Measurements from ENCODE around the gene INIP. TPM values are rescaled to one million over a fixed set of nuclear protein-coding genes. Genes with fewer than 3 reads are reported as not detected.
A peak's percentile ranks its signal among the peaks of the same experiment; 100 is the strongest.

The INIP gene
- total and polyA plus RNA-seq, 9 of the 15 experiments (the other 6 are each of a cell fraction or from before 2014, with no cell fraction given), result 11.9 to 87.9 (median 37.3) TPM

GRCh38 chr9:112750016-112750763, 32.3 kb upstream of the INIP start, which contains the start of gene SNX30 (continued):
- TF ChIP-seq THRA (IDR thresholded peaks at IDR 0.05), result no peak
- no peak for TF ChIP-seq ATF4 (CRISPR knock-in tag; IDR thresholded peaks at IDR 0.05)
- TF ChIP-seq E2F5 (CRISPR knock-in tag; IDR thresholded peaks at IDR 0.05), result 0 out of 2 replicates have a peak, but pooled peaks have one; percentile 51
- TF ChIP-seq ZBTB40 (IDR thresholded peaks at IDR 0.05), result peak; percentile 79
- TF ChIP-seq ZBTB40 (CRISPR knock-in tag; IDR thresholded peaks at IDR 0.05), result no peak
- TF ChIP-seq CBFA2T2 (conservative IDR thresholded peaks at IDR 0.05), result no peak; the same call in 1 of the 2 replicates
- TF ChIP-seq CEBPB (tag; IDR thresholded peaks at IDR 0.05), result no peak
- no peak for TF ChIP-seq HOMEZ (CRISPR knock-in tag; IDR thresholded peaks at IDR 0.05)
- no peak for TF ChIP-seq SMARCA5 (IDR thresholded peaks at IDR 0.05)
- TF ChIP-seq ZNF311 (CRISPR knock-in tag; IDR thresholded peaks at IDR 0.05), result no peak
- no peak for TF ChIP-seq CCAR2 (IDR thresholded peaks at IDR 0.05; ENCODE audit: low read depth, low read length)
